ENCODE results near the gene RETREG3.
"Not testable (repeated sequence)": the region's sequence is repeated elsewhere in the genome, so short reads cannot be mapped to it uniquely, and the experiment has no call there.

Gene RETREG3

DNA sequence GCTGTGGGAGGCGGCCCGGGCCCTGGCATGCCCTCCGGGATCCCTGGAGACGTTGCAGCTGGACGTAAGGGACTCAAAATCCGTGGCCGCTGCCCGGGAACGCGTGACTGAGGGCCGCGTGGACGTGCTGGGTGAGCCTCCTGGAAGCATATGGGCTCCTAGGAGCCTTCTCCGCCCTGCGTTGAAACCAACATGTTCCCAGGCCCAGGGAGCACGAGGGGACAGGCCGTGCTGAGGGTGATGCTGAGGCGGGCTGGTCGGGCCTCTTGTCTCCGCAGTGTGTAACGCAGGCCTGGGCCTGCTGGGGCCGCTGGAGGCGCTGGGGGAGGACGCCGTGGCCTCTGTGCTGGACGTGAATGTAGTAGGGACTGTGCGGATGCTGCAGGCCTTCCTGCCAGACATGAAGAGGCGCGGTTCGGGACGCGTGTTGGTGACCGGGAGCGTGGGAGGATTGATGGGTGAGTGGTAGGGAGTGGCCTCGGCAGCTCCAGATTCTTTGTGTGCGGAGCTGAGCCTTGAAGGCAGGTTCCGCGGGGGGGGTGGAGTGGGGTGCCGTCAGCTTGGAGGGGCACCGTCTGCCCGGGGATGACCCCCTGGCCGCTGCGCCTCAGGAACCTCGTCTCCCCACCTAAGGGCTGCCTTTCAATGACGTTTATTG, 55.9 kb downstream of the RETREG3 start:
- no peak for DNase-seq (ENCODE audit: low read depth)

DNA sequence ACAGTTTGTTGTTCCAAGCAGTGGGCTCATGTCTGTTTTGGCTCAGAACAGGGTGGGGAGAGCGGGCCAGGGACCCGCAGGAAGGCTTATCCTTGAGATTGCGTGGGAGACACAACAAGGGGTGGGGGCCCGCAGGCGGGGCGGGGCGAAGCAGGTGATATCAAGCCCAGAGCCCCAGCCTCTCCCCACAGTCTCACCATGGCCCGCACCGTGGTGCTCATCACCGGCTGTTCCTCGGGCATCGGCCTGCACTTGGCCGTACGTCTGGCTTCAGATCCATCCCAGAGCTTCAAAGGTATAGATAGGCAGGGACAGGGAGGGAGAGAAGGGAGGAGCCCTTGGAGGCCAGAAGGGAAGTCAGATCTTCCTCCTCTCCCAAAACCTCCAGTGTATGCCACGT, 56.4 kb downstream of the RETREG3 start, which contains the start of gene HSD17B1:
HSD17B1 (plus strand) TSS at position 188 of the 400 bp plus-strand sequence; CDS start at position 199, 11 bp downstream.
- DNase-seq (ENCODE audit: low read depth): not testable (repeated sequence)

DNA sequence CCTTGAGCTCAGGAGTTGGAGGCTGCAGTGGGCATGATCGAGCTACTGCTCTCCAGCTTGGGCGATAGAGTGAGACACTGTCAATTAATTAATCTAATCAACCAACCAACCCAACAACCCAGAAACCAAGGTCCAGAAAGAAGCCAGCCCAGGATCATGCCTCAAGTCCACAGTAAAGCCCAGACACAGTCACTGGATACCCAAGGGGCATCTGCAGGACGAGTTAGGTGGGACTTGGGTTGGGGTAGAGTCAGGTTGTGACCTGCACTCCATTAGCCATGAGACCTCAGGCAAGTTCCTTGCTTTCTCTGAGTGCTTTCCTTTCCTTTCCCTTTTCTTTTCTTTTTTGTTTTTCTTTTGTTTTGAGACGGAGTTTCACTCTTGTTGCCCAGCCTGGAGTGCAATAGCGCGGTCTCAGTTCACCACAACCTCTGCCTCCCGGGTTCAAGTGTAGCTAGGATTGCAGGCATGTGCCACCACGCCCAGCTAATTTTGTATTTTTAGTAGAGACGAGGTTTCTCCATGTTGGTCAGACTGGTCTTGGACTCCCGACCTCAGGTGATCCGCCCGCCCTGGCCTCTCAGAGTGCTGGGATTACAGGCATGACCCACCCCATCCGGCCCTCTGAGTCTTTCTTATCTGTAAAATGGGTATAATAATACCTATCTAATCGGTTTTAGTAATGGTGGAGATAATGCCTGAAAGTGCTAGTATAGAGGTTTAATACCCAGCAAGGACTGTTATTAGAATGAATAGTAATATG, 60.0 kb downstream of the RETREG3 start:
- DNase-seq (ENCODE audit: low read depth): no peak

DNA sequence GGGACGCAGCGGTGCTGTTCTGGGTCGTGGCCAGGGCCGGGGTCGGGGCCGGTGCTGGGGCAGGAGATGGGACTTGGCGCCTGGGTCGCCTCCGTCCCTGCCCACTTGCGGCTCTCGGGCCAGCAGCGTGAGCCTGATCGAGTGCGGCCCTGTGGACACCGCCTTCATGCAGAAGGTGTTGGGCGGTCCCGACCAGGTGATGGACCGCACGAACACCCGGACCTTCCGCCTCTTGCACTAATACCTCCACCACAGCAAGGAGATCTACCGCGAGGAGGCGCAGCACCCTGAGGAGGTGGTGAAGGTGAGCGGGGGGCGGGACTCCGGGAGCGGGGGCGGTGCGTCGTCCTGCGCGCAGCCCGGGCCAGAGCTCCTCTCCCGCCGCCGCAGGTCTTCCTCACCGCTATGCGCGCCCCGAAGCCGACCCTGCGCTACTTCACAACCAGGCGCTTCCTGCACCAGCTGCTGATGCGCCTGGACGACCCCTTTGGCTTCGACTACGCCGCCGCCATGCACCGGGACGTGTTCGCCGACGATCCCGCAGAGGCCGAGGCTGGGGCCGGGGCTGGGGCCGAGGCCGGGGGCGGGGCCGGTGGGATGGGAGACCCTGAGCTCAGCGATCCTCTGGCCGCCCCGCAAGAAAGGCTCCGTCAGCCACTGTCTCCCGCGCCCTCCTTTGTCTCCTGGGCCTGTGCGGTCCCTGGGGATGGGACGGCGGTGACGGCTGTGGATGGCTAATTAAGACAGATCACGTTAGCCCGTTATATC, 60.9 kb downstream of the RETREG3 start:
- no peak for DNase-seq (ENCODE audit: low read depth)

DNA sequence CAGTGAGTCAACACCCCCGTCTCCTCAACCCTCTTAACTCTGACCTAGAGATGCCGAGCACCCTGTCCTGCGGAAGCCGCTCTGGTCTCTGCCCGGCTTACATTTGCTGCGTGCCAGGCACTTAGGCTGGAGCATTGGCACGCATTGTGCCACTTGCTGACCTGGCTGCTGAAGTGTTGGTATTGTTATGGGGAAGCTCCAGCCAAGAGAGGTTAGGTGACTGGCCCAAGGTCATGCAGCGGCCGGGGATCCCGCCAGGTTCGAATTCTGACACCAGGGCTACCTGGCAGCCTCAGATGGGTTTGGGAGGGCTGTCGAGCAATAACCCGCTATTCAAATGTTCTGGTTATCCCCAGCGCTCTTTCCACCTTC, 61.5 kb downstream of the RETREG3 start:
- no peak for DNase-seq (ENCODE audit: low read depth)

DNA sequence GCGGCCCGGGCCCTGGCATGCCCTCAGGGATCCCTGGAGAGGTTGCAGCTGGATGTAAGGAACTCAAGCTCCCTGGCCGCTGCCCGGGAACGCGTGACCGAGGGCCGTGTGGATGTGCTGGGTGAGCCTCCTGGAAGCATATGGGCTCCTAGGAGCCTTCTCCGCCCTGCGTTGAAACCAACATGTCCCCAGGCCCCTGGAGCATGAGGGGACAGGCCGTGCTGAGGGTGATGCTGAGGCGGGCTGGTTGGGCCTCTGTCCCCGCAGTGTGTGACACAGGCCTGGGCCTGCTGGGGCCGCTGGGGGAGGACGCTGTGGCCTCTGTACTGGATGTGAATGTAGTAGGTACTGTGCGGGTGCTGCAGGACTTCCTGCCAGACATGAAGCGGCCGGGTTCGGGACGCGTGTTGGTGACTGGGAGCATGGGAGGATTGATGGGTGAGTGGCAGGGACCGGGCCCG, 62.1 kb downstream of the RETREG3 start:
- no peak for DNase-seq (ENCODE audit: low read depth)

DNA sequence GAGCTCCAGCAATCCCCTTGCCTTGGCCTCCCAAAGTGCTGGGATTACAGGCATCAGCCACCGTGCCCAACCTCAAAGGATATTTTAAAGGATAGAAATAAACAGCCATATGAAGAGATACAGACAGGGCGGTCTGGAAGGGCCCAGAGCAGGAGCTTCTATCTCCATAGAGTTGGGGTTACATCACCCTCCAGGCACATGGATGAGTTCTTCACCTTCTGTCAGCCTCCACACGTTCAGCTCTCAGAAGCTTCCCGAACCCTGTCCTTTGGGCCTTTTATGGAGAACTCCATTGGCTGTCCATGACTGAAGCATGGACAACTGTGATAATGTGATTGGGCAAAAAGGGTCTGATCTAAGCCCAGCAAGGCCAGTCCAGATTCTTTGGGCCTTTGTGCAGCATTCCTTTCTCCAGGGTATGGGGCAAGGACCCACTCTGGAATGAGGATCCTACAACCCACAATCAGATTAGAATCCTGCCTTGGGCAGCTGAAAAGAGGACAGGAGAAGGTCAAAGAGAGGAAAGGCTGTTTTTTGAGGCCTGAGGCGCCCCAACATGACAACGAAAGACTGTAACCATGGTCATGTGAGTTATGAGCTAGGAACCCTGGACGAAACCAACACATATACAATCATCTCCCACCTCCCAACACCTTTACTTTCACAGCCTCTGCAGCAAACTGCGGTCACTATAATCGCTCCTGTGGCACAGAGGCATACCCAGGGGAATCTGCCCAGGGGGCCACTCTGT, 63.2 kb downstream of the RETREG3 start:
- not testable (repeated sequence) for DNase-seq (ENCODE audit: low read depth)

DNA sequence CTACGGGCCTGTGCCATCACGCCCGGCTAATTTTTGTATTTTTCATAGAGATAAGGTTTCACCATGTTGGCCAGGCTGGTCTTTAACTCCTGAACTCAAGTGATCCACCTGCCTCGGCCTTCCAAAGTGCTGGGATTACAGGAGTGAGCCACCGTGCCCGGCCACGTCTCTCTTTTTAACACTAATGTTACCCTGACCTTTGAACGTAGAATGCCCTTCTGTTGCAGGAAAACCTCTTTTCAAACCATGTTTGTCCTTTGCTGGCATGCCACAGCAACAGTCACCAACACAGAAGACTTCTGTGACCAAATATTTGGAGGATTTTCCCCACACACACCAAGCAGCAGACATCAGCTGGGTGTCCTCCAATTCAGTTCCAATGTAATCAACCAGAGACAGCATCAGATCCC, 64.3 kb downstream of the RETREG3 start:
- no peak for DNase-seq (ENCODE audit: low read depth)

DNA sequence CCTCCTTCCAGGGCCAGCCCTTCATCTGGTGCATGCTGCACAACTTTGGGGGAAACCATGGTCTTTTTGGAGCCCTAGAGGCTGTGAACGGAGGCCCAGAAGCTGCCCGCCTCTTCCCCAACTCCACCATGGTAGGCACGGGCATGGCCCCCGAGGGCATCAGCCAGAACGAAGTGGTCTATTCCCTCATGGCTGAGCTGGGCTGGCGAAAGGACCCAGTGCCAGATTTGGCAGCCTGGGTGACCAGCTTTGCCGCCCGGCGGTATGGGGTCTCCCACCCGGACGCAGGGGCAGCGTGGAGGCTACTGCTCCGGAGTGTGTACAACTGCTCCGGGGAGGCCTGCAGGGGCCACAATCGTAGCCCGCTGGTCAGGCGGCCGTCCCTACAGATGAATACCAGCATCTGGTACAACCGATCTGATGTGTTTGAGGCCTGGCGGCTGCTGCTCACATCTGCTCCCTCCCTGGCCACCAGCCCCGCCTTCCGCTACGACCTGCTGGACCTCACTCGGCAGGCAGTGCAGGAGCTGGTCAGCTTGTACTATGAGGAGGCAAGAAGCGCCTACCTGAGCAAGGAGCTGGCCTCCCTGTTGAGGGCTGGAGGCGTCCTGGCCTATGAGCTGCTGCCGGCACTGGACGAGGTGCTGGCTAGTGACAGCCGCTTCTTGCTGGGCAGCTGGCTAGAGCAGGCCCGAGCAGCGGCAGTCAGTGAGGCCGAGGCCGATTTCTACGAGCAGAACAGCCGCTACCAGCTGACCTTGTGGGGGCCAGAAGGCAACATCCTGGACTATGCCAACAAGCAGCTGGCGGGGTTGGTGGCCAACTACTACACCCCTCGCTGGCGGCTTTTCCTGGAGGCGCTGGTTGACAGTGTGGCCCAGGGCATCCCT, 65.7 kb downstream of the RETREG3 start:
- no peak for DNase-seq (ENCODE audit: low read depth)

DNA sequence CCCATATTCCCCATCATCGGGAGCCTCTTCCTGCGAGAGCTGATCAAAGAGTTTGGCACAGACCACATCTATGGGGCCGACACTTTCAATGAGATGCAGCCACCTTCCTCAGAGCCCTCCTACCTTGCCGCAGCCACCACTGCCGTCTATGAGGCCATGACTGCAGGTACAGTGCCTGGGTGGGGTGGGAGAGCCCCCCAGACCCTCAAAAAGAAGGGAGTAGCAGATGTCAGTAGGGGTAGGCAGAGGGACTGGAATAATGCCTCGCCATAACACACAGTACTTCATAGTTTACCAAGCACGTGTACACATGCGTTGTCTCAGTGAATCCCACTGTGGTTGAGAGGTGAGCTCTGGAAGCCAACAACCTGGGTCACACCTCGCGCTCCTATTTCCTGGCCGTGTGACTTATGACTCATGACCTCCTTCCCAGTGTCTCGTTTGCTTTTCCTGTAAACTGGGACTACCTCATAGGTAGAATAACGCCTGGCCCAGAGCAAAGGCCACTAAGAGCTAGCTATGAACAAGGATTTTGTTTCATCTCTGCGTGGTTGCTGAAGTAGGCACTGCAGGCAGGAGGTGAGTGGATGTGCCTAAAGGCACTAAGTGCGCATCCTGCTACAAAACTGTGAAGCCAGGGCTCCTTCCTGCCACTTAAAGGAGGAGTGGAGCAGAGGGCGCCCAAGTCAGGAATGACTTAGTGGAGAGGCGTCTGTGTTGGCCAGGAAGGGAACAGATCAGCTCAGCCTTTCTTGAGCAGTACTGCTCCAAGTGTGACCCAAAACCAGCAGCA, 67.9 kb downstream of the RETREG3 start:
- no peak for DNase-seq (ENCODE audit: low read depth)

DNA sequence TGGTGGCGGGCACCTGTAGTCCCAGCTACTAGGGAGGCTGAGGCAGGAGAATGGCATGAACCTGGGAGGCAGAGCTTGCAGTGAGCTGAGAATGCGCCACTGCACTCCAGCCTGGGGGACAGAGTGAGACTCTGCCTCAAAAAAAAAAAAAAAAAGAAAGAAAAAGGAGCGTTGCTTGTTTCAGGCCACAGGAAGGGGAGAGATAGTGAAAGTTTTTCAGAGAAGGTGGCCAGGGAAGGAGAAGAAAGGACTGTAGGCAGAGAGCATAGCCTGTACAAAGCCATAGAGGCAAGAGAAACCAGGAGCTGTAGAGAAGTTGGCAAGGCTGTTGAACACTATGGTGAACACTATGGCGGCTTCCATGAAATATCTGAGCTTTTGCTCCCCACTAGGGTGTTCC, 68.6 kb downstream of the RETREG3 start:
- DNase-seq (ENCODE audit: low read depth): not testable (repeated sequence)

DNA sequence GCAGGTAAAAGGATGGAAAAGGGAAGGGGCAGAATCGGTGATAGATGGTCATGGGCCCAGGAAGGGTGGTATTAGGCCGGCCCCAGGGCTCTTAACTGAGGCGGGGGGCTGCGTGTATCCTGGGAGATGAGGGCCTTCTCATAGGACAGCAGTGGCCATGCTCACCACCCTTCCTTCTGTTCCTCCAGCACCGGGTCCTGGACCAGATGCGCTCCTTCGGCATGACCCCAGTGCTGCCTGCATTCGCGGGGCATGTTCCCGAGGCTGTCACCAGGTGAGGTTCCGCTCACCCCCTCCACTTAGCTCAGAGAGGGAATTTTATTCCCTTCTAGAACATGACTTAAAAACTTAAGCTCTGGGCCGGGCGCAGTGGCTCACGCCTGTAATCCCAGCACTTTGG, 70.7 kb downstream of the RETREG3 start:
- no peak for DNase-seq (ENCODE audit: low read depth)

DNA sequence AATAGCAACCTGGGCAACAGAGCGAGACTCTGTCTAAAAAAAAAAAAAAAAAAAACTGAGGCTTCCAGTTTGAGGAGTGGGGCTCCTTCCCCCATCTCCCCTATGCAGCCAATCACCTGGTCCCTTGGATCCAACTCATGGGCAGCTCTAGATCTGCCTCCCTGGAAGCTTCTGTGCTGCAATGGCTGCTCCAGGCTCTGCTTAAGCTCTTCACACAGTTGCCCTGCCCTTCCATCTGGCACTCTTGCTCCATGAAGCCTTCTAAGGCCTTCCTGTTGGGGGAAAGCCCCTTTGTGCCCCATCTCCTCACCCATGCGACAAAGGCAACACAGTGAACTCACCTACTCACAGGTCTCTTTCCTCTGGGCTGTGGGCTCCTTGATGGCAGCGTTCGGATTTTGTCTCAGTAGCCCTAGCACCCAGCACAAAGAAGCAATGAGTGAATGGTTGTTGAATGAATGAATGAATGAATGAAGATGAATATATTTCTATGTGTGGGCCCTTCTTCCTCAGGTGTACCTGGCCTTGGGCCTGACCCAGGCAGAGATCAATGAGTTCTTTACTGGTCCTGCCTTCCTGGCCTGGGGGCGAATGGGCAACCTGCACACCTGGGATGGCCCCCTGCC, 71.2 kb downstream of the RETREG3 start:
- no peak for DNase-seq (ENCODE audit: low read depth)

DNA sequence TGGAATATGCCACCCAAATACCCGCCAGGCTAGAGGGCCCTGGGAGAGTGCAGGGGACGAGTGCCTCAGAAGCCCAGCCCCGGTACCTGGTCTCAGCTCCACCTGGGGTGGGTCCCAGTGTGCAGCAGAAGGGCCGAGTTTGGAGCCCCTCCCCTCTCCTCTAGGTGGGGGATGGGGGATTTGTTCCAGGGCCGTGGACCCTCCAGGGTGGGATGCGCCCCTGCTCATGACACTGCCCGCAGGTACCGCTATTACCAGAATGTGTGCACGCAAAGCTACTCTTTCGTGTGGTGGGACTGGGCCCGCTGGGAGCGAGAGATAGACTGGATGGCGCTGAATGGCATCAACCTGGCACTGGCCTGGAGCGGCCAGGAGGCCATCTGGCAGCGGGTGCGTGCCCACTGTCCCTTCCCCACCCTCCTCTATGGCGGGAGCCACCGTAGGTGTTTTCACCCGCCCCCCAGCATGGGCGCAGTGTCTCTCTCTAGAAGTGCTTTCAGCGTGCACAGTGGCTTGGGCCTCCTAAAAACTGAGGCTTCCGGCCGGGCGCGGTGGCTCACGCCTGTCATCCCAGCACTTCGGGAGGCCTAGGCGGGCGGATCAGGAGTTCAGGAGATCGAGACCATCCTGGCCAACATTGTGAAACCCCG, 71.9 kb downstream of the RETREG3 start:
- DNase-seq (ENCODE audit: low read depth): no peak

DNA sequence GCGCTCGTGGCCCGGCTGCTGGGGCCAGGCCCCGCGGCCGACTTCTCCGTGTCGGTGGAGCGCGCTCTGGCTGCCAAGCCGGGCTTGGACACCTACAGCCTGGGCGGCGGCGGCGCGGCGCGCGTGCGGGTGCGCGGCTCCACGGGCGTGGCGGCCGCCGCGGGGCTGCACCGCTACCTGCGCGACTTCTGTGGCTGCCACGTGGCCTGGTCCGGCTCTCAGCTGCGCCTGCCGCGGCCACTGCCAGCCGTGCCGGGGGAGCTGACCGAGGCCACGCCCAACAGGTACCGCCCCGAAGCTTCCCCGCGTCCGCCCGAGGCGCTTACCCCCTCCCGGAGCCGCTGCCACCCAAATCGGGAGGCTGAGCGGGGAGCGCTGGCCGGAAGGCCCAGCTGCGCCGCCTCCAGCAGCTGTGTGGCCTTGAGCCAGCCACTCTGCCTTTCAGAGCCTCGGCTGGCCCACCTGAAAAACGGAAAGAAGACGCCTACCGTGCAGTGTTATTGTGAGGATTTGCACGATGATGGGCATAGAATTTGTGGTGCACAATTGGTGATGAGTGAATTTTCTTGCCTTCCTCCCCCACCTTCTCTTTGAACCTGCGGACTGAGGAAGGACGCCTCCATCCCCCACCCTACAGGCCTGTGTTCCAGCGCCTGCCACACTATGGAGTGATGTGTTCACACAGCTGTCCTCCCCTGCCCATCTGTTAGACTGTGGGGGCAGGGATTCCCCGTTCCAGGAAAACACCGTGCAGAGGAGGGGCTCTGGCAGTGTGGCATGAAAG, 72.6 kb downstream of the RETREG3 start:
- peak; percentile 79 for DNase-seq (ENCODE audit: low read depth)

DNA sequence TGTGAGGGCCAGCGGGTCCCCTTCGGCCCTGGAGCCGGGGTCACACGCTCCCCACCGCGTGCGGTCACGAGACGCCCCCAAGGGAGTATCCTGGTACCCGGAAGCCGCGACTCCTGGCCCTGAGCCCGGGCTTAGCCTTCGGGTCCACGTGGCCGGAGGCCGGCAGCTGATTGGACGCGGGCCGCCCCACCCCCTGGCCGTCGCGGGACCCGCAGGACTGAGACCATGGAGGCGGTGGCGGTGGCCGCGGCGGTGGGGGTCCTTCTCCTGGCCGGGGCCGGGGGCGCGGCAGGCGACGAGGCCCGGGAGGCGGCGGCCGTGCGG, 73.2 kb downstream of the RETREG3 start, which contains the start of gene NAGLU:
NAGLU (plus strand) TSS at position 194 of the 324 bp plus-strand sequence; CDS start at position 226, 32 bp downstream.
- DNase-seq (ENCODE audit: low read depth): peak; percentile 83

DNA sequence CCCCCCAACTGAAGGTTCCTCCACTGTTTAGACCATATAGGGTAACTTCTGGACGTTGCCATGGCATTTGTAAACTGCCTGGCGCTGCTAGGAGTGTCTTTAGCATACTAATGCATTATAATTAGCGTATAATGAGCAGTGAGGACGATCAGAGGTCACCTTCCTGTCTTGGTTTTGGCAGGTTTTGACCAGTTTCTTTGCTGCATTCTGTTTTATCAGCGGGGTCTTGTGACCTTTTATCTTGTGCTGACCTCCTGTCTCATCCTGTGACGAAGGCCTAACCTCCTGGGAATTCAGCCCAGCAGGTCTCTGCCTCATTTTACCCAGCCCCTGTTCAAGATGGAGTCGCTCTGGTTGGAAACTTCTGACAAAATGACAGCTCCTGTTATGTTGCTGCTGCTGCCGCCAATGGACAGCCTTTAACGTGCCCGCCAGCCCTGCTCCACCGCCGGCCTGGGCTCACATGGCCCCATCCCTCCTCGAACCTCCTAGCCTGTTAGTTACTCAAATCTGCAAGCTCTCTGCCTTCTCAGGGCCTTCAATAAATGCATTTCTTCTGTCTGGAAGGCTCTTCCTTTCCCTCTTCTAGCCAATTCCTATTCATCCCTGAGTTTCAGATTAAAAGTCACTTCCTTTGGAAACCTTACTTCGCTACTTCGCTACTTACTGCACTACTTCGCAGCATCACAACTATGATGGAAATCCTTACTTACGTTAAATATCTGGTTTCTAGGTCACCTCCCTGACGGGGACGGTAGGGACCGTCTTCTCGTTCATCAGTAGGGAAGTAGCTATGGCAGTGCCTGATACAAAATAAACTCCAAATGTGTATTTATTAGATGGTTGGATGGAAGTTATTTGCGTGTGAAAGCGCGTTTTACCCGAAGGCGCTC, 73.8 kb downstream of the RETREG3 start:
- no peak for DNase-seq (ENCODE audit: low read depth)

Measured in CMK (cell line).